ENCODE data around the gene MIOX. TPM values are rescaled to one million over a fixed set of nuclear protein-coding genes. Genes with fewer than 3 reads are reported as not detected.
A peak's percentile ranks its signal among the peaks of the same experiment; 100 is the strongest.

MIOX gene
- polyA plus RNA-seq, 1 donor from 2014 or later, result not detected

- H3K36me3 ChIP-seq (ENCODE audit: insufficient read depth, low read length), result no peaks in the 10 kb centered on the region
- H3F3A ChIP-seq (ENCODE audit: insufficient read depth, low read length, poor library complexity, severe bottlenecking), result no peaks in the 10 kb centered on the region
- peaks cover 30% of the 10 kb centered on the region for H3K79me2 ChIP-seq (replicated peaks; ENCODE audit: insufficient read depth, low read length)
- no peaks in the 10 kb centered on the region for H3K9me3 ChIP-seq (ENCODE audit: low read length)
- H3K27me3 ChIP-seq (ENCODE audit: insufficient read depth, low read depth, low read length), result no peaks in the 10 kb centered on the region
- H3K27ac ChIP-seq (ENCODE audit: low read length), result no peak overlapping the region
- TF ChIP-seq EZH2 (IDR thresholded peaks at IDR 0.05; ENCODE audit: borderline replicate concordance, insufficient read depth, low read length, poor library complexity, severe bottlenecking) (no peak), MXI1 (conservative IDR thresholded peaks at IDR 0.05; ENCODE audit: poor library complexity, severe bottlenecking) (no peak), EP300 (conservative IDR thresholded peaks at IDR 0.05; ENCODE audit: poor library complexity, severe bottlenecking) (no peak), TAF1 (IDR thresholded peaks at IDR 0.05; ENCODE audit: low read depth) (no peak), POLR2AphosphoS5 (IDR thresholded peaks at IDR 0.05) (no peak), RAD21 (conservative IDR thresholded peaks at IDR 0.05) (no peak), CTCF (IDR thresholded peaks at IDR 0.05; ENCODE audit: poor library complexity, severe bottlenecking) (no peak), SMC3 (conservative IDR thresholded peaks at IDR 0.05; ENCODE audit: poor library complexity) (no peak), REST (IDR thresholded peaks at IDR 0.05; ENCODE audit: borderline replicate concordance) (no peak)
- H3K4me2 ChIP-seq (ENCODE audit: low read length), result no peak overlapping the region
- no peak overlapping the region for H2AFZ ChIP-seq (ENCODE audit: low read depth, low read length)
- H4K20me1 ChIP-seq (ENCODE audit: insufficient read depth), result no peaks in the 10 kb centered on the region
- H3K9ac ChIP-seq (ENCODE audit: low read length), result peak overlapping the region; percentile 86
- H3K4me3 ChIP-seq (ENCODE audit: low read length), result peak overlapping the region; percentile 94
- no peaks in the 10 kb centered on the region for H3K9me2 ChIP-seq (ENCODE audit: insufficient read depth, low read length)
Observed at GRCh38 chr22:50505776-50506610, 19.3 kb downstream of the MIOX start.

- no peaks in the 10 kb centered on the region for H3K9me3 ChIP-seq (ENCODE audit: low read length)
Observed at GRCh38 chr22:50506611-50507420, 20.2 kb downstream of the MIOX start.

More at GRCh38 chr22:50506611-50507420, 20.2 kb downstream of the MIOX start:
- Histone ChIP-seq H3K79me2 (replicated peaks; ENCODE audit: insufficient read depth, low read length) (peaks cover 30% of the 10 kb centered on the region), H3F3A (ENCODE audit: insufficient read depth, low read length, poor library complexity, severe bottlenecking) (no peaks in the 10 kb centered on the region), H3K9me2 (ENCODE audit: insufficient read depth, low read length) (no peaks in the 10 kb centered on the region), H3K27ac (ENCODE audit: low read length) (peak overlapping the region; percentile 65), H3K4me3 (ENCODE audit: low read length) (peak overlapping the region; percentile 94), H3K36me3 (ENCODE audit: insufficient read depth, low read length) (no peaks in the 10 kb centered on the region), H3K4me2 (ENCODE audit: low read length) (peak overlapping the region; percentile 73), H2AFZ (ENCODE audit: low read depth, low read length) (peak overlapping the region; percentile 27), H3K27me3 (ENCODE audit: insufficient read depth, low read depth, low read length) (no peaks in the 10 kb centered on the region), H3K9ac (ENCODE audit: low read length) (peak overlapping the region; percentile 86), H4K20me1 (ENCODE audit: insufficient read depth) (no peaks in the 10 kb centered on the region)
- TF ChIP-seq EP300 (conservative IDR thresholded peaks at IDR 0.05; ENCODE audit: poor library complexity, severe bottlenecking) (no peak), MXI1 (conservative IDR thresholded peaks at IDR 0.05; ENCODE audit: poor library complexity, severe bottlenecking) (no peak), TAF1 (IDR thresholded peaks at IDR 0.05; ENCODE audit: low read depth) (no peak), EZH2 (IDR thresholded peaks at IDR 0.05; ENCODE audit: borderline replicate concordance, insufficient read depth, low read length, poor library complexity, severe bottlenecking) (no peak), REST (IDR thresholded peaks at IDR 0.05; ENCODE audit: borderline replicate concordance) (no peak), POLR2AphosphoS5 (IDR thresholded peaks at IDR 0.05) (no peak), RAD21 (conservative IDR thresholded peaks at IDR 0.05) (no peak), CTCF (IDR thresholded peaks at IDR 0.05; ENCODE audit: poor library complexity, severe bottlenecking) (no peak), SMC3 (conservative IDR thresholded peaks at IDR 0.05; ENCODE audit: poor library complexity) (no peak)
